ENCODE measurements around the gene USP20. TPM values are rescaled to one million over a fixed set of nuclear protein-coding genes. Genes with fewer than 3 reads are reported as not detected.

USP20 gene
- total RNA-seq, 1 experiment from 2014 or later = 8.1 TPM

DNA sequence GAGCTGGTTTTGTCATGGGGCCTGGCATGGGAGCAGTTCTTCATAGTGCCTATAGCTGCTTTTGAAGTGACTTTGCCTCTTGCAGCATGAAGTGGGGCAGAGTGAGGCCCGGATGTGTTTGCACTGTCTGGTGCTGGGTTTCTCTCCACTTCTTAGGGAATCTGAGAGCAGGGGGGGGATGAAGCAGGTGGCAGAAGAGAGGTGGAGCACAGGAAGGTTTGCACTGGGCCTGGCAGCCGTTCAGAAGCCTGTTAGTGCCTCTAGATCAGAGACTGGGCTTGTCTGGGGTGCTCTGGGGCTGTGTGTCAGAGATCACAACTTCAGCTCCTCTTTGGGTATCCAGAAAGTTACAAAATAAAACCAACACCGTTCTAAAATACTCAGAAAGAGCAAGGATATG, 18.4 kb downstream of the USP20 start:
- no peak for DNase-seq (ENCODE audit: low read depth)

- no peak for DNase-seq (ENCODE audit: low read depth)
Measured at GRCh38 chr9:129854588-129855110, 19.4 kb downstream of the USP20 start.

DNA sequence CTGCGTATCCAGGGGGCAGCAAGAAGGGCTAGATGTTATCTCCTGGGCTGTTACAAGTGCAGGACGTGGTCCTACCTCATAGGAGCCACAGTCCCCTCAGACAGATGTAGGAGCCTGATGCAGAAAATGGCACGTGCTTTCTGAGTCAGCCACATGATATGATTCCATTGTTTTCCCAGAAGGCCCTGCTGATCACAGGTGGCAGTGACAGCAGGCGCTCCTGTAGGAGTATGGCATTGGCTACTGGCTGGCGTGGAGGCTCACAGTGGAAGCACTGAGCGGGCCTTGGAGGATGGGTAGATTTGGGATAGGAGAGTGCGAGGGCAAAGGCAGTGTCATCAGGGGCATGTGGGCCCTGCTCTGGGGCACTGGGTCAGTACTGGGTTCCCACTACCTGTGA, 21.9 kb downstream of the USP20 start:
- no peak for DNase-seq (ENCODE audit: low read depth)

DNA sequence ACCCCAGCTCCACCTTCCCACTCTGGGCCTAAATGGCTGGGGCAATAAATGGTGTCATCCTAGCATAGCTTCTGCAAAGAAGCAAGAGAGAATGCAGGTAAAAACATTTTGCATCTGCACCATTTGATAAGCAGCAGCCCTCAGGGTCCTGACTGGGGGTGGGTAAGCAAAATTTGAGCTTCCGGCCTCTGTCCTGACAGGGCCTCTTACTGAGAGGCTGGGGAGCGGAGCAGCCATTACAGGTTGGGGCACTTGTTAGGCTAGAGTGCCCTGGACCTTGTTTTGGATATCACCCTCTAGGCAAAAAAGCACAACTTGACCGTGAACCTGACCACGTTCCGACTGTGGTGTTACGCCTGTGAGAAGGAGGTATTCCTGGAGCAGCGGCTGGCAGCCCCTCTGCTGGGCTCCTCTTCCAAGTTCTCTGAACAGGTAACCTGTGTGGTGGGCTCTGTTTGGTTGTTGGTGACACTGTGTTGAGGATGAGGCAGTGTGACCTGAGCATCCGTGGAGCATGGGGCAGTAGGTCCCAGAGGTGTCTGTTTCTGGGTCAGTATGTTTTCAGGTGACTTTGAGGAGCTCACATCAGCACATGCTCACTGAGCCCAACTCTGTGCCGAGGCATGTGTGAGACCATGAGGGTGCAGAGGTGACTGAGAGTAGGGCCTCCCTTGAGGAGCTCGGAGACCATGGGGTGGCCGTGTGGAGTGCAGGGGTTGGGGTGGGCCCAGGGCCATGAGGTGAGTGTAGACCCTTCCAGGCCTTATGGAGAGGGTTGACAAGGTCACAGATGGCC, 23.1 kb downstream of the USP20 start:
- no peak for DNase-seq (ENCODE audit: low read depth)

DNA sequence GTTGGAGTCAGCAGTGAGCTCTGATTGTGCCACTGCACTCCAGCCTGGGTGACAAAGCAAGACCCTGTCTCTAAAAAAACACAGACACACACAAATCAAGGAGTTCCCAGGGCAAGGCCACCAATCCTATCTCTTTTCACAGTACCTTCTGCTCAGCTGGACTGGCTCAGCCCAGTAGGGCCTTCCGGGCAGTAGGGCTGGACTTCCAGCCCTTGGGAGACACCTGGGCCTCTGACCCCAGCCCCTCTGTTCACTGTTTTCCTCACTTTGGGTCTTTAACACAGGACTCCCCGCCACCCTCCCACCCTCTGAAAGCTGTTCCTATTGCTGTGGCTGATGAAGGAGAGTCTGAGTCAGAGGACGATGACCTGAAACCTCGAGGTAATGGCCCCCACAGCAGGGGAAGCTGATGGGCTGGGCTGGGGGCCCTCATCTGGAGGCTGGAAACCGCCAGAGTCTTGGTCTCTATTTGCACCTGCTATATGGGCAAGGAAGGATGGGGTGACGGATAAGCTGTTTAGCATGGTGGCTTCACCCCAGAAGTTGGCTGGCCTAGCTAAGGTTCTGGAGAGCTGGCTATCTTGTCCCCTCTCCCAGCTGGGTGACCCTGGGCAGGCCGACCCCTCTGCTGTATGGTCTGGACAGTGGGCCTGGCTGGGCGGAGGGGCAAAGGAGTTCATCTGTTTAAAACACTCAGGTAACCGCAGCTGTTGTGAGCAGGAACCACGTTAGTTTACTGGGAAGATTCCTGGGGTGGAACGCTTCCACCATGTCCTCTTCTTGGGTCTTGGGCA, 25.6 kb downstream of the USP20 start:
- no peak for DNase-seq (ENCODE audit: low read depth)

GRCh38 chr9:129861447-129861827, 26.2 kb downstream of the USP20 start:
- DNase-seq (ENCODE audit: low read depth) = no peak

GRCh38 chr9:129863059-129863690, 27.9 kb downstream of the USP20 start:
- no peak for DNase-seq (ENCODE audit: low read depth)

- no peak for DNase-seq (ENCODE audit: low read depth)
Measured at GRCh38 chr9:129864991-129865647, 29.9 kb downstream of the USP20 start.

DNA sequence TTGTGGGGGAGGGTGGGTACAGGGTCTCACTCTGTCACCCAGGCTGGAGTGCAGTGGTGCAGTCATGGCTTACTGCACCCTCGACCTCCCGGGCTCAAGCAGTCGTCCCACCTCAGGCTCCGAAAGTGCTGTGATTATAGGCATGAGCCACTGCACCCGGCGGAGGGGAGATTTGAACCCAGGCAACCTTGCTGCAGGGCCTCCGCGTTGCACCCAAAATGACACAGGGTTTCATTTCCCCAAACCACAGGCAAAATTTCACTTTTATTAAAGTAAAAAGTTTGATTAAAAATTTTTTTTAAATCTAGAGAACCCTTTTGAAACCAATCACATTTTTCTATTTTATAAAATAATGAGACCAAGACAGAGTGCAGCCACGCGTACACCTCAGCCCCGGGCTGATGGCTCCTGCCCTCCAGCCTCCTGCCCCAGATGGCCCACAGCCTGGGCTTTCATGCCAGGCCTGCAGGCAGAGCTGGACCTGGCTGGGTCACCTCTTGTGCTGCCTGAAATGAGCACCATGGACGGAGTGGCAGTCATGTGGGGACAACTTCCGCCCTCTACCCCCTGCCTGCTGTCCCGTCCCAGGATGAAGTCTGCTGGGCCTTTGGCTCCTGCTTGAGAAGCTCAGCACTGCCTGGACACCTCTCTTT, 30.5 kb downstream of the USP20 start:
- no peak for DNase-seq (ENCODE audit: low read depth)

DNA sequence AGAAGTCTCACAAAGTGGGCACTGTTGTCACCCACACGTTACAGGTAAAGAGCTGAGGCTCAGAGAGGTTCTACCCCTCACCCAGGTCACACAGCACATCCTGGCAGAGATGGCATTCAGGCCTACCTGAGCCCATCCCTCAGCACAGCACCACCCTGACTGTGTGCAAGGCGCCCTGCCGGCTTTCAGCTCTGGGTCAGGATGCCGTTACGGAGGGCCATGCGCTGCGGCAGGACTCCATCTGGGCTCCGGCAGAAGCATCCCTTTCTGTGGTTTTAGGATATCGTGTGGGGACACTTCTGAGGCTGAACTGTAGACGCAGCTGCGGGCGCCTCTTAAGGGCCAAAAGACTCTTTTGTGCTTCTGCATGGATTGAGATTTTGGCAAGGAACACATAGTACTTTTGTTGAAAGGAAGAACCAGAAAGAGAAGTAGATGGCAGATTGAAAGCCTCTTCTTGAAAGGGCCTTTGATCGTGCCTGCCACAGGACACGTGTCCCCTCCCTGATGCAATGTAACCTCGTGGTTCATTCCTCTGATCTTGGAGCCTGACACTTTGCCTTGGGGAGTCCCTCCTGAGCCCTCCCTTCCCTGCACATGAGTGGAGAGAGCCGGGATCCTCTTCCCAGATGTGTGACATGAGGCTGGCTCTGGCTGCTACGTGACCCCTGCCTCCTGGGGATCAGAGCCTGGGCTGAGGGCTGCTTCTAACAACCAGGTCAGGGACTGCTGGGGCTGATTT, 31.3 kb downstream of the USP20 start:
- no peak for DNase-seq (ENCODE audit: low read depth)

DNA sequence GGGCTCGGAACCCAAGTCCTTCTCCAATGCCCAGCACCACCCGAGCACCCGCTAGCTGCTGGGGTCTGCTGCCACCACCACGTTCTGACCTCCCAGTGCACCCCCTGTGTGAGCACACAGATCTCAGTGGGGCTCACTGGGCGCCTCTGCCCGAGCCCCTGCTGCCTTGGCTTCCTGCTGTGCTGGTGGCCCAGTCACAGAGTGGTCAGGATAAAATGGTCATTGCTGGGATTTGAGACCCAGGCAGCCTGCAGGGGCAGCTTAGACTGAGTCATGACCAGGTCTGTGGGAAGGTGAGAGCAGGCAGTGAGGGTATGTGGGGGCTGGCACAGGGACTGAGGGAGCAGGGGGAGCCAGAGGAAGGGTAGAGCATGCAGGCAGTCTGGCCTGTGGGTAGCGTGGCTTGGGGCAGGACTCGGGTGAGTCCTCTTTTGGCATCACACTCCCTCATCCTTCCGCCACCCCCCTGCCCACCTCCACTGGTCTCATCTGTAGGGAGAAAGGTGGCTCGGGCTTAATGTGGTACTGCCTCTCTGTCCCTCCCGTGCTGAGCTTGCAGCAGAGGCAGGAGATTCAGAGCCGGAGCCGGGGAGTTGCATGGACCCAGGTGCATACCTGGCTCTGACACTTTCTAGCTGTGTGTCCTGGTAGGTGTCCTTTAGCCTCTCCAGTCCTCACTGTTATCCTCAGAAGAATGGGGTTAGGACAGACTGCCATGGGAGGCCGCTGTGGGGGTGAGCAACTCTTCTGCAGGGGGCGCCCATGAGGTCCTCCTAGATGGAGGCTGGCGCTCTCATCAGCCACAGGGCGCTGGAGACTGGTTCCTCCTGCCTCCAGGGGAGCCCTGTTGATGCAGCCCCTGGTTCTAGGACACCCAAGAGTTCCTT, 32.1 kb downstream of the USP20 start:
- DNase-seq (ENCODE audit: low read depth) = no peak

- no peak for DNase-seq (ENCODE audit: low read depth)
Measured at GRCh38 chr9:129868023-129868871, 33.0 kb downstream of the USP20 start.

- DNase-seq (ENCODE audit: low read depth) = no peak
Measured at GRCh38 chr9:129868872-129869486, 33.7 kb downstream of the USP20 start.

DNA sequence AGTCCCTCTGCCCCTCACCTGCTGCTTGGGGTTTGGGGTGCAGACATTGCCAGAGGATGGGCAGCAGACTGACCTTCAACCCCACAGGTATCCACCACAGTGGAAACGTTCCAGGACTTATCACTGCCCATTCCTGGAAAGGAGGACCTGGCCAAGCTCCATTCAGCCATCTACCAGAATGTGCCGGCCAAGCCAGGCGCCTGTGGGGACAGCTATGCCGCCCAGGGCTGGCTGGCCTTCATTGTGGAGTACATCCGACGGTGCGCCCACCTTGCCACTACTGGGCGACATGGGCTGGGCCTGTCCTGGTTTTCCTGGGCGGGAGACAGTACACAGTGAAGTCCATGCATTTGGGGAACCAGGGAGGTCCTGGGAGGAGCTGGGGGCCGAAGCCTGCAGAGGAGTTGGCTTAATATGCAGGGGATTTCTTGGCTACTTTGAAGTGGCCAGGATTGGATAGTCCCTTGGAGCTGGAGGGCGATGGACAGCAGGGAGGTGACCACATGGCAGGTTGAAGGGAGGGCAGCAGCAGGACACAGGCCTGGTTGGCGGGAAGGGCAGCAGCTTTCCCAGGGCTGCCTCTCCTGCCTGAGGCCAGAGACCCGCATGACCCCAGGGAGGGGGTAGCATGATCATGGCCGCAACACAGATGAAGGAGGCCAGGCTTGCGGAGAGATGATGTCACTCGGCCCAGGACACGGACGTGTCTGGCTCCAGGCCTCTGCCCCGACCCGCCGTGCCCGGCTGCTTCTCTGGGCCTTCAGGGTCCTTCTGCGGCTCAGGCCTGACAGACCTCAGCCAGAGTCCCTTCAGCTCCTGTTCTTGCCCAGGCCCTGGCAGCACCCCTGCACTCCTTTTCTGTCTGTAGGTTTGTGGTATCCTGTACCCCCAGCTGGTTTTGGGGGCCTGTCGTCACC, 34.6 kb downstream of the USP20 start:
- DNase-seq (ENCODE audit: low read depth) = no peak

GRCh38 chr9:129871046-129871445, 35.8 kb downstream of the USP20 start:
- no peak for DNase-seq (ENCODE audit: low read depth)

GRCh38 chr9:129873563-129874190, 38.4 kb downstream of the USP20 start:
- no peak for DNase-seq (ENCODE audit: low read depth)

All from LHCN-M2 (cell line).